B cell (primary cell): ENCODE results near the gene MINPP1.

ENCODE experiments used
- CTCF ChIP-seq: fragments of 200-600 bp; IDR thresholded peaks from one replicate; pipeline ENCODE4 v1.8.0; 2022; ENCODE audit warnings: antibody characterized with exemption, mild to moderate bottlenecking
- EZH2 ChIP-seq: IDR thresholded peaks from 2 replicates; pipeline ENCODE4 v1.6.1; 2012; ENCODE audit warnings: borderline replicate concordance, low read depth, mild to moderate bottlenecking, moderate library complexity, low read length; ENCODE audit not compliant: insufficient read depth, poor library complexity, severe bottlenecking

- TF ChIP-seq CTCF = no peak
- no peak for TF ChIP-seq EZH2
These were observed 6.8 kb downstream of the MINPP1 start for GRCh38 chr10:87511526-87511925.
